Prostate gland (tissue), 2 donors: ENCODE data around the gene USP11.

Experiments used
- CTCF ChIP-seq, 4 experiments: fragments of 200-600 bp in 2 of 4; fragments of 450-650 bp in 2 of 4; sonication (generic) in 2 of 4; IDR thresholded peaks; 1 replicate in 3 of 4; 2 replicates in 1 of 4; pipeline ENCODE4 v1.5.1; 2016 to 2019; ENCODE audit warnings: antibody characterized with exemption in 4 of 4, mild to moderate bottlenecking in 2 of 4, moderate library complexity in 2 of 4
- POLR2A ChIP-seq: fragments of 450-650 bp; IDR thresholded peaks from one replicate; pipeline ENCODE4 v1.6.1; 2016; ENCODE audit warnings: antibody characterized with exemption, mild to moderate bottlenecking
- POLR2AphosphoS5 ChIP-seq: sonication (generic); formaldehyde crosslinking; IDR thresholded peaks from one replicate; pipeline ENCODE4 v1.6.1; 2017; ENCODE audit warnings: antibody characterized with exemption

- TF ChIP-seq CTCF (IDR thresholded peaks at IDR 0.05) = no peak
- TF ChIP-seq POLR2A = no peak
- no peak for TF ChIP-seq POLR2AphosphoS5
Measured at GRCh38 chrX:47247999-47248320, 15.2 kb downstream of the USP11 start.
